ENCODE data around the gene PDGFD.

The PDGFD gene

DNA sequence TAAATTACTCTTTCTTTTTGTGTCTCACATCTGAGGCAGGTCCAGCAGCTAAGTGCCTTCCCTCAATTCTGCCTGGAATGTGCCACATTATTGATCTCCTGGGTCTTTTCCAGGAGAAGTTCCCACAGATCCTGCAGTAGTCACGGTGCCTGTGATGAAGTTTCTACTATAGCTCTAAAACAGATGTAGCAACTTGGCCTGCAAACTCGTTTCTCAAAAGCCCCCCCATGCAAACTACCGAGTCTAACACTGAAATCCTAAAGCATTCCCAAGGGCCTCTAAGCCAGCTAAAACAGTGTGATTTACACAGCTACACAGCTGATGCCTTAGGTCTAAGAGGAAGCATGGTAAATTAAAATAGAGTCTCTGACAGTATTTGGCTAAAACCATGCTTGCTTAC is 73.2 kb downstream of the PDGFD start:
- TF ChIP-seq CTCF (IDR thresholded peaks at IDR 0.05; ENCODE audit: poor library complexity, severe bottlenecking), result no peak
- no peaks in the 10 kb centered on the region for H3K4me1 ChIP-seq (ENCODE audit: insufficient read depth, poor library complexity, severe bottlenecking)
- H3K4me3 ChIP-seq (ENCODE audit: severe bottlenecking), result no peak overlapping the region
- ATAC-seq (ENCODE audit: low read depth), result no peak
- H3K9me3 ChIP-seq (ENCODE audit: severe bottlenecking), result no peaks in the 10 kb centered on the region
- no peak for DNase-seq (ENCODE audit: low spot score)
- no peak overlapping the region for H3K27ac ChIP-seq (ENCODE audit: poor library complexity, severe bottlenecking)
- H3K27me3 ChIP-seq (ENCODE audit: insufficient read depth, poor library complexity, severe bottlenecking), result no peaks in the 10 kb centered on the region
- H3K36me3 ChIP-seq (ENCODE audit: low read depth), result no peaks in the 10 kb centered on the region

- Histone ChIP-seq H3K36me3 (ENCODE audit: low read depth) (no peaks in the 10 kb centered on the region), H3K27ac (ENCODE audit: poor library complexity, severe bottlenecking) (no peak overlapping the region), H3K4me3 (ENCODE audit: severe bottlenecking) (no peak overlapping the region), H3K9me3 (ENCODE audit: severe bottlenecking) (no peaks in the 10 kb centered on the region), H3K27me3 (ENCODE audit: insufficient read depth, poor library complexity, severe bottlenecking) (no peaks in the 10 kb centered on the region), H3K4me1 (ENCODE audit: insufficient read depth, poor library complexity, severe bottlenecking) (no peaks in the 10 kb centered on the region)
- DNase-seq (ENCODE audit: low spot score), result no peak
- ATAC-seq (ENCODE audit: low read depth), result no peak
- no peak for TF ChIP-seq CTCF (IDR thresholded peaks at IDR 0.05; ENCODE audit: poor library complexity, severe bottlenecking)
These were observed 74.5 kb downstream of the PDGFD start for GRCh38 chr11:104089481-104089880.

- no peak for DNase-seq (ENCODE audit: low spot score)
- ATAC-seq (ENCODE audit: low read depth), result no peak
- Histone ChIP-seq H3K27me3 (ENCODE audit: insufficient read depth, poor library complexity, severe bottlenecking) (no peaks in the 10 kb centered on the region), H3K9me3 (ENCODE audit: severe bottlenecking) (no peaks in the 10 kb centered on the region), H3K27ac (ENCODE audit: poor library complexity, severe bottlenecking) (no peak overlapping the region), H3K4me3 (ENCODE audit: severe bottlenecking) (no peak overlapping the region), H3K36me3 (ENCODE audit: low read depth) (no peaks in the 10 kb centered on the region), H3K4me1 (ENCODE audit: insufficient read depth, poor library complexity, severe bottlenecking) (no peaks in the 10 kb centered on the region)
- TF ChIP-seq CTCF (IDR thresholded peaks at IDR 0.05; ENCODE audit: poor library complexity, severe bottlenecking), result no peak
These were observed 77.3 kb downstream of the PDGFD start for GRCh38 chr11:104086621-104087020.

GRCh38 chr11:104078995-104079394 is 85.0 kb downstream of the PDGFD start:
- ATAC-seq (ENCODE audit: low read depth) (no peak), DNase-seq (ENCODE audit: low spot score) (no peak)
- TF ChIP-seq CTCF (IDR thresholded peaks at IDR 0.05; ENCODE audit: poor library complexity, severe bottlenecking), result no peak
- H3K9me3 ChIP-seq (ENCODE audit: severe bottlenecking), result no peaks in the 10 kb centered on the region
- no peak overlapping the region for H3K27ac ChIP-seq (ENCODE audit: poor library complexity, severe bottlenecking)
- H3K4me3 ChIP-seq (ENCODE audit: severe bottlenecking), result no peak overlapping the region
- peaks cover 20% of the 10 kb centered on the region for H3K4me1 ChIP-seq (ENCODE audit: insufficient read depth, poor library complexity, severe bottlenecking)
- H3K36me3 ChIP-seq (ENCODE audit: low read depth), result no peaks in the 10 kb centered on the region
- H3K27me3 ChIP-seq (ENCODE audit: insufficient read depth, poor library complexity, severe bottlenecking), result no peaks in the 10 kb centered on the region

DNA sequence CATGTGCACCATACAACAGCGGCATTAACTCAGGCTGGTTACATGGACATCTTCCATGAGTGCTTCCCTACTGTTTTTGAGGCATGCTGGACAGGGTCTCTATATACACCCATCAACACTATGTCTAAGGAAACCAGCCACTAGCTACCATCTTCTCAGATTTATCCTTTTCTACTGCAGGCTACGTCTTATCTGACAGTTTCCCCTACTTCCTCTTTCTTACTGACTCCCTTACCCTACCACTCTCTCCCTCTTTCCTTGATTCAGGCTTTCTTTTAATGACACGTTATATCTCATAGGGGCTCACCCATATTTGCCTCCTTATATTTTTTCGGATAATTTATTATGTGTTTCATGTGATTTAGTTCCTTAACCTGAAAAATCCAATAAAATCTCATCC is 85.7 kb downstream of the PDGFD start:
- Histone ChIP-seq H3K4me1 (ENCODE audit: insufficient read depth, poor library complexity, severe bottlenecking) (peaks cover 26% of the 10 kb centered on the region), H3K27ac (ENCODE audit: poor library complexity, severe bottlenecking) (no peak overlapping the region), H3K4me3 (ENCODE audit: severe bottlenecking) (no peak overlapping the region), H3K36me3 (ENCODE audit: low read depth) (no peaks in the 10 kb centered on the region), H3K9me3 (ENCODE audit: severe bottlenecking) (no peaks in the 10 kb centered on the region), H3K27me3 (ENCODE audit: insufficient read depth, poor library complexity, severe bottlenecking) (no peaks in the 10 kb centered on the region)
- no peak for TF ChIP-seq CTCF (IDR thresholded peaks at IDR 0.05; ENCODE audit: poor library complexity, severe bottlenecking)
- no peak for DNase-seq (ENCODE audit: low spot score)
- ATAC-seq (ENCODE audit: low read depth), result no peak
